ENCODE measurements around the gene FOXP1. TPM values are rescaled to one million over a fixed set of nuclear protein-coding genes. Genes with fewer than 3 reads are reported as not detected.

Gene FOXP1
- total RNA-seq, 1 donor from 2014 or later = 113 TPM

DNA sequence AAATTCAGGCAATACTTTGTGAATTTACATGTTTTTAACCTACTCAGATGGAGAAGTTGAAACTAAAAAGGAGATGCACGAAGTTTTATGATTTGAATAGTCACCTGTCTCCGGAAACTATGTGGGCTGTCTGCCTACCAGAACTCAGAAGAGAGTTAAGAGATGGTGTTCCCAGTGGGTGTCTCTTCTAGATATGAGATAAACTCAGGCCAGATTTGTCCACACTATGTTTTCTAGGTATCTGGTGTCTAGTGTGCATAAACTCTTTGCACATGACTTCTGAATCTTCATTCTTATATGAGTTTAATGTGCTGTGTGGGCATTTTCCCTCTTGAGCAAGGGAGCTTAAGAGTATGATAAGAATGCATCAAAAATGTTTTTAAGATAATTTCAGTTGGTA is 222.8 kb downstream of the FOXP1 start:
- H3K27me3 Mint-ChIP-seq = no peaks in the 10 kb centered on the region
- DNase-seq (ENCODE audit: extremely low spot score, unreplicated experiment) = no peak
- no peaks in the 10 kb centered on the region for H3K9me3 Mint-ChIP-seq
- no peak overlapping the region for H3K27ac Mint-ChIP-seq
- peaks cover 19% of the 10 kb centered on the region for H3K4me1 Mint-ChIP-seq (ENCODE audit: unreplicated experiment)
- H3K4me3 Mint-ChIP-seq = no peak overlapping the region
- TF ChIP-seq, protein P1, sequence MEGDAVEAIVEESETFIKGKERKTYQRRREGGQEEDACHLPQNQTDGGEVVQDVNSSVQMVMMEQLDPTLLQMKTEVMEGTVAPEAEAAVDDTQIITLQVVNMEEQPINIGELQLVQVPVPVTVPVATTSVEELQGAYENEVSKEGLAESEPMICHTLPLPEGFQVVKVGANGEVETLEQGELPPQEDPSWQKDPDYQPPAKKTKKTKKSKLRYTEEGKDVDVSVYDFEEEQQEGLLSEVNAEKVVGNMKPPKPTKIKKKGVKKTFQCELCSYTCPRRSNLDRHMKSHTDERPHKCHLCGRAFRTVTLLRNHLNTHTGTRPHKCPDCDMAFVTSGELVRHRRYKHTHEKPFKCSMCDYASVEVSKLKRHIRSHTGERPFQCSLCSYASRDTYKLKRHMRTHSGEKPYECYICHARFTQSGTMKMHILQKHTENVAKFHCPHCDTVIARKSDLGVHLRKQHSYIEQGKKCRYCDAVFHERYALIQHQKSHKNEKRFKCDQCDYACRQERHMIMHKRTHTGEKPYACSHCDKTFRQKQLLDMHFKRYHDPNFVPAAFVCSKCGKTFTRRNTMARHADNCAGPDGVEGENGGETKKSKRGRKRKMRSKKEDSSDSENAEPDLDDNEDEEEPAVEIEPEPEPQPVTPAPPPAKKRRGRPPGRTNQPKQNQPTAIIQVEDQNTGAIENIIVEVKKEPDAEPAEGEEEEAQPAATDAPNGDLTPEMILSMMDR (conservative IDR thresholded peaks at IDR 0.05) = no peak
- no peaks in the 10 kb centered on the region for H3K36me3 Mint-ChIP-seq

- Mint-ChIP-seq H3K36me3 (peaks cover 2% of the 10 kb centered on the region), H3K27me3 (no peaks in the 10 kb centered on the region), H3K4me1 (ENCODE audit: unreplicated experiment) (peaks cover 19% of the 10 kb centered on the region), H3K9me3 (no peaks in the 10 kb centered on the region), H3K4me3 (no peak overlapping the region), H3K27ac (no peak overlapping the region)
- TF ChIP-seq, protein P1 (conservative IDR thresholded peaks at IDR 0.05) = no peak
- DNase-seq (ENCODE audit: extremely low spot score, unreplicated experiment) = no peak
Measured at GRCh38 chr3:71360180-71360579, 223.3 kb downstream of the FOXP1 start.

- TF ChIP-seq, protein P1 (conservative IDR thresholded peaks at IDR 0.05) = no peak
- Mint-ChIP-seq H3K9me3 (no peaks in the 10 kb centered on the region), H3K4me1 (ENCODE audit: unreplicated experiment) (peaks cover 13% of the 10 kb centered on the region), H3K4me3 (no peak overlapping the region), H3K27ac (no peak overlapping the region), H3K27me3 (no peaks in the 10 kb centered on the region), H3K36me3 (peaks cover 13% of the 10 kb centered on the region)
- no peak for DNase-seq (ENCODE audit: extremely low spot score, unreplicated experiment)
Measured at GRCh38 chr3:71358243-71358642, 225.3 kb downstream of the FOXP1 start.

- TF ChIP-seq, protein P1 (conservative IDR thresholded peaks at IDR 0.05) = no peak
- Mint-ChIP-seq H3K4me3 (no peak overlapping the region), H3K27me3 (no peaks in the 10 kb centered on the region), H3K9me3 (no peaks in the 10 kb centered on the region), H3K4me1 (ENCODE audit: unreplicated experiment) (peaks cover 6% of the 10 kb centered on the region), H3K36me3 (peaks cover 19% of the 10 kb centered on the region), H3K27ac (no peak overlapping the region)
- no peak for DNase-seq (ENCODE audit: extremely low spot score, unreplicated experiment)
Measured at GRCh38 chr3:71356265-71356664, 227.3 kb downstream of the FOXP1 start.

DNA sequence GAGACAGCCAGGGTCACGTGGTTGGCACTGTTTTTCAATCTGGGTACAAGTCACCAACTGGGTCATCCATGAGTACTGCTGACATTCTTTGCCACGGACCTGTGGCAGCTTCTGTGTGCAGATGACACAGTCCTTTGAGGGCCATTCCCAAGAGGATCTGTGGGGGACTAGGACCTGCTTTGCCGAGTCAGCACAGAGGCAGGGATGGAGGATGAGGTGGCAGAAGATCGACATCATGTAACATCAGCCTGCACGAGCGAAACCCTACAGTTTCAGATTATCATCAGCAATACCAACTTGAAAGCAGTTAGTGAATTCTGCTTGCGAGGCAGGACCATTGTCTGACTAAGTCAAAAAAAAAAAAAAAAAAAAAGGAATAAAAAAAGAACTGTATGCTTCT is 227.7 kb downstream of the FOXP1 start:
- H3K27ac Mint-ChIP-seq = no peak overlapping the region
- TF ChIP-seq, protein P1 (conservative IDR thresholded peaks at IDR 0.05) = no peak
- peaks cover 21% of the 10 kb centered on the region for H3K36me3 Mint-ChIP-seq
- H3K27me3 Mint-ChIP-seq = no peaks in the 10 kb centered on the region
- H3K9me3 Mint-ChIP-seq = no peaks in the 10 kb centered on the region
- H3K4me3 Mint-ChIP-seq = no peak overlapping the region
- H3K4me1 Mint-ChIP-seq (ENCODE audit: unreplicated experiment) = peaks cover 4% of the 10 kb centered on the region
- DNase-seq (ENCODE audit: extremely low spot score, unreplicated experiment) = no peak

DNA sequence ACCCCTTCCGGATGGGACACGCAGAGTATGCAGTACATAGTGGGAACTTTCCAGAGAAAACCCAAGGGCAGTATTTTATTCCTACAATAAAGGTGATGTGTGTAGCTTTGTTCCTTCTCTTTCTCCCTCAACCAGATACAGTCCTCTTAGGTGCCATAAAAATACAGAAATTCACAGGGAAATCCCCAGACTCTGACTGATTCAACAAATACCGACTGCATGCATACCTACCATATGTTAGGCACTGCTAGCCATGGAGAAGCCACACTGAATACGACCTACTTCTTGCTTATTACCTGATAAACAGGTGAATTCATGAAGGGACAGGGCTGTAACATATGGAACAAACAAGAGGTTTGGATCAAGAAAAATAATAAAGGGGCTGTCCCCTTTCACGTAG is 228.5 kb downstream of the FOXP1 start:
- H3K4me1 Mint-ChIP-seq (ENCODE audit: unreplicated experiment) = no peaks in the 10 kb centered on the region
- no peak overlapping the region for H3K27ac Mint-ChIP-seq
- no peak for DNase-seq (ENCODE audit: extremely low spot score, unreplicated experiment)
- H3K27me3 Mint-ChIP-seq = no peaks in the 10 kb centered on the region
- H3K4me3 Mint-ChIP-seq = no peak overlapping the region
- peaks cover 23% of the 10 kb centered on the region for H3K36me3 Mint-ChIP-seq
- TF ChIP-seq, protein P1 (conservative IDR thresholded peaks at IDR 0.05) = no peak
- H3K9me3 Mint-ChIP-seq = no peaks in the 10 kb centered on the region

Data from type B pancreatic cell (in vitro differentiated cells).